ENCODE data around the gene RNASE12.

RNASE12 gene

GRCh38 chr14:20550926-20551325 is 40.2 kb downstream of the RNASE12 start:
- TF ChIP-seq CTCF (IDR thresholded peaks at IDR 0.05), result no peak

GRCh38 chr14:20548414-20549158 is 42.6 kb downstream of the RNASE12 start:
- no peak for TF ChIP-seq CTCF (IDR thresholded peaks at IDR 0.05)

- no peak for TF ChIP-seq CTCF (IDR thresholded peaks at IDR 0.05)
Observed at GRCh38 chr14:20546877-20547276, 44.3 kb downstream of the RNASE12 start.
